Prostate gland (tissue), 2 donors: Measurements from ENCODE around the gene DPP3.
A peak's percentile ranks its signal among the peaks of the same experiment; 100 is the strongest.

Experiments
- POLR2A ChIP-seq: fragments of 450-650 bp; IDR thresholded peaks from one replicate; pipeline ENCODE4 v1.6.1; 2016; ENCODE audit warnings: antibody characterized with exemption, mild to moderate bottlenecking
- POLR2AphosphoS5 ChIP-seq: sonication (generic); formaldehyde crosslinking; IDR thresholded peaks from one replicate; pipeline ENCODE4 v1.6.1; 2017; ENCODE audit warnings: antibody characterized with exemption
- TF ChIP-seq, protein P1 (sequence below), 4 experiments: fragments of 200-600 bp in 2 of 4; fragments of 450-650 bp in 2 of 4; sonication (generic) in 2 of 4; IDR thresholded peaks; 1 replicate in 3 of 4; 2 replicates in 1 of 4; pipeline ENCODE4 v1.5.1; 2016 to 2019; ENCODE audit warnings: antibody characterized with exemption in 4 of 4, mild to moderate bottlenecking in 2 of 4, moderate library complexity in 2 of 4

- TF ChIP-seq, protein P1, sequence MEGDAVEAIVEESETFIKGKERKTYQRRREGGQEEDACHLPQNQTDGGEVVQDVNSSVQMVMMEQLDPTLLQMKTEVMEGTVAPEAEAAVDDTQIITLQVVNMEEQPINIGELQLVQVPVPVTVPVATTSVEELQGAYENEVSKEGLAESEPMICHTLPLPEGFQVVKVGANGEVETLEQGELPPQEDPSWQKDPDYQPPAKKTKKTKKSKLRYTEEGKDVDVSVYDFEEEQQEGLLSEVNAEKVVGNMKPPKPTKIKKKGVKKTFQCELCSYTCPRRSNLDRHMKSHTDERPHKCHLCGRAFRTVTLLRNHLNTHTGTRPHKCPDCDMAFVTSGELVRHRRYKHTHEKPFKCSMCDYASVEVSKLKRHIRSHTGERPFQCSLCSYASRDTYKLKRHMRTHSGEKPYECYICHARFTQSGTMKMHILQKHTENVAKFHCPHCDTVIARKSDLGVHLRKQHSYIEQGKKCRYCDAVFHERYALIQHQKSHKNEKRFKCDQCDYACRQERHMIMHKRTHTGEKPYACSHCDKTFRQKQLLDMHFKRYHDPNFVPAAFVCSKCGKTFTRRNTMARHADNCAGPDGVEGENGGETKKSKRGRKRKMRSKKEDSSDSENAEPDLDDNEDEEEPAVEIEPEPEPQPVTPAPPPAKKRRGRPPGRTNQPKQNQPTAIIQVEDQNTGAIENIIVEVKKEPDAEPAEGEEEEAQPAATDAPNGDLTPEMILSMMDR (IDR thresholded peaks at IDR 0.05) = peak; percentile 28 to 81 (median 74)
- TF ChIP-seq POLR2A (no peak), POLR2AphosphoS5 (peak; percentile 96)
These were observed 41.4 kb upstream of the DPP3 start, which contains the start of gene MRPL11 for GRCh38 chr11:66438504-66439466.
